GM18505 (cell line): ENCODE measurements around the gene NDE1.
"Not testable (repeated sequence)": the region's sequence is repeated elsewhere in the genome, so short reads cannot be mapped to it uniquely, and the experiment has no call there.

Experiments used
- ATAC-seq: cut with Tn5 transposase; IDR thresholded peaks from one replicate; pipeline ENCODE4 v1.9.1; 2021; ENCODE audit not compliant: unreplicated experiment
- POLR2A ChIP-seq: IDR thresholded peaks from 4 replicates; pipeline ENCODE4 v1.6.1; 2011; ENCODE audit warnings: borderline replicate concordance; ENCODE audit not compliant: insufficient read depth, insufficient read length; ENCODE audit errors: extremely low read depth

NDE1 gene

DNA sequence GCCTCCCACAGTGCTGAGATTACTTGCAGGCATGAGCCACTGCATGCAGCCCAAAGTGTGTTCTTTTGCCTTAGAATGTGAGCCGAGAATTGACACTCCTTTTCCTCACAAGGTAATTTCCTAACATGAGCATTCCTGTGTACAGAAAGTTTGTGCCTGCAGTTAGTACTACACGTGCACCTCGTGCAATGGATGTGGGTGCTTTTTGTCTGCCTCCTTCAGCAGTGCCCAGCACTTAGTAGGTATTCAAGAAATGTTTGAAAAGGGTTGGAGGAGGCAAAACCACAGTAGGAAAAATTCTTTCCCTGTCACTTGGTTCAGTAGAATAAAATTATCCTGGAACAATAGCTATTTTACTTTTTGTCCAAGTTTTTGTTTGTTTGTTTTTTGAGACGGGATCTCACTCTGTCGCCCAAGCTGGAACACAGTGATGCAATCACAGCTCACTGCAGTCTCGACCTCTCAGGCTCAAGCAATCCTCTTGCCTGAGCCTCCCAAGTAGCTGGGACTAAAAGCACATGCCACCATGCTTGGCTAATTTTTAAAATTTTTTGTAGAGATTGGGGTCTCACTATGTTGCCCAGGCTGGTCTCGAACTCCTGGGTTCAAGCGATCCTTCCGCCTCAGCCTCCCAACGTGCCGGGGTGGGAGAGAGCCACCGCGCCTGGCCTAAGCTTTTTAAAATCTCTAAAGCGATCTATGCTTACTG lies 2.4 kb downstream of the NDE1 start:
- ATAC-seq = no peak
- TF ChIP-seq POLR2A = no peak

DNA sequence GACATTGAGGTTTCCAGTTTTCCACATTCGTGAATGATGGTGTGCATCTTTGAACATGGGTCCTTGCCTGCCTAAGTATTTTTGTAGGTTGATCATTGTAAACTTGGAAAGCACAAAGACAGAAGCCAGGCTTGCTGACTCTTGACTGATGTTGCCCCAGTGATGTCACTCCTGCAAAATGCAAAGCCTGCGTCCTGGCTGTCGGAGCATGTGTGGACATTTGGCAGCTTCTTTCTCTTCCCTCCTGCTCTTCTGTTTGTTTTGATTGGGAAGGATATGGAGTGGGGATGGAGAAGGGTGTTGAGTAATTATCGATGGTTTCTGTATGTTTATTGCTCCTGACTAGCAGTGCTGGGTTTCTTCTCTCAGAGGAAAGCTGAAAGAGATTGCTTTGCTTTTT lies 3.2 kb downstream of the NDE1 start:
- ATAC-seq = no peak
- TF ChIP-seq POLR2A = no peak

DNA sequence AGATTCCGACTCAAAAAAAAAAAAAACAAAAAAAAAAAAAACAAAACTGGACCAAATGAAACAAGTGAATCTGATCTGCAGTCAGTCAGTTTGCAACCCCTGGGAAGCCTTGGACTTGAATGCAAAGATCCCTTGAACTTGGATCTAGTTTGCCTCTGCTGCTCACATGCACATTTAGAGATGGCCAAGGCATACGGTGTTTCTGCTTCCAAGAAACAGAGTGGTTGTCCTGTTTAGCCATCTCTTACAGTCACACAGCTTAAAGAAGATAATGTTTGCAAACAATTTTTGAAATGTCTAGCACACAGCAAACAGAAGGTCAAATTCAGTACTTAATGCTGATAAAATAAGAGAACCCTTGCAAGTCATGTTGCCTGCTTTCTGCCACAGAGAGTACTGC lies 4.5 kb downstream of the NDE1 start:
- TF ChIP-seq POLR2A = no peak
- no peak for ATAC-seq

DNA sequence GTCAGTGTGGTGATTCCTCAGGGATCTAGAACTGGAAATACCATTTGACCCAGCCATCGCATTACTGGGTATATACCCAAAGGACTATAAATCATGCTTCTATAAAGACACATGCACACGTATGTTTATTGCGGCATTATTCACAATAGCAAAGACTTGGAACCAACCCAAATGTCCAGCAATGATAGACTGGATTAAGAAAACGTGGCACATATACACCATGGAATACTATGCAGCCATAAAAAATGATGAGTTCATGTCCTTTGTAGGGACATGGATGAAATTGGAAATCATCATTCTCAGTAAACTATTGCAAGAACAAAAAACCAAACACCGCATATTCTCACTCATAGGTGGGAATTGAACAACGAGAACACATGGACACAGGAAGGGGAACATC lies 5.5 kb downstream of the NDE1 start:
- ATAC-seq = not testable (repeated sequence)

DNA sequence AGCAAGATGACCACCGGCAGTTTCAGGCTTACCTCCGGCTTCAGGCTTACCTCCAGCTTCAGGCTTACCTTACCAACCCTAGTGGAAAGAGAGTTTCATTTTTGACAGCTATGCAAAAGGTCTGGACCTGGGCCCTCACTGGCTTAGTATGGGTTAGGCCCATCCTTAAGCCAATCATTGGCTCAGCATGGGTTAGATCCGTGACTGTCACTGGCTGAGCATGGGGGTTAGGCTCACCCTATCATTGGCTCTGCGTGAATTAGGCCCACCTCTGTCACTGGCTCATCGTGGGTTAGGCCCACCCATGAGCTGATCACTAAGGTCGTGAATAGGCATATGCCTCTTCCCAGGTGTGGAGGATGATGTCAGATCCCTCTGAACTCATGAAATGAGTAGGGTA lies 8.1 kb downstream of the NDE1 start:
- TF ChIP-seq POLR2A = no peak
- no peak for ATAC-seq

DNA sequence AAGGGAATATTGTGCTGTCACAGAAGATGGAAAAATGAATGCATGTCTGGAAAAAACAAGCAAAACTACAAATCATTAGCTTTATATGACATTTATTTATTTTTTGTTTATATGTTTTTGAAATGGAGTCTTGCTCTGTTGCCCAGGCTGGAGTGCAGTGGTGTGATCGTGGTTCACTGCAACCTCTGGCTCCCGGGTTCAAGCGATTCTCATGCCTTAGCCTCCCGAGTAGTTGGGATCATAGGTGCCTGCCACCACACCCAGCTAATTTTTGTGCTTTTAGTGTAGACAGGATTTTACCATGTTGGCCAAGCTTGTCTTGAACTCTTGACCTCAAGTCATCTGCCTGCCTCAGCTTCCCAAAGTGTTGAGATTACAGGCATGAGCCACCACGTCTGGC lies 8.5 kb downstream of the NDE1 start:
- TF ChIP-seq POLR2A = no peak
- no peak for ATAC-seq

DNA sequence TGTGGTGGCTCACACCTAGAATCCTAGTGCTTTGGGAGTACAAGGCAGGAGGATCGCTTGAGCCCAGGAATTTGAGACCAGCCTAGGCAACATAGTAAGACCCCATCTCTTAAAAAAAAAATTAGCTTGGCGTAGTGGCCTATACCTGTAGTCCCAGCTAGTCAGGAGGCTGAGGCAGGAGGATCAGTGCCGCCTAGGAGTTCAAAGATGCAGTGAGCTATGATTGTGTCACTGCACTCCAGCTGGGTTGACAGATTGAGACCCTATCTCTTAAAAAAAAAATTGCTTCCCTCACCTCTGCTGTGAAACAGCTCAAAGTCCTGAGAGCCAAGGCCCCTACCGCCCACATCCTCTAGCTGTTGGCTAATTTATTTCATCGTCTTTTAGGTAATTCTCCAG lies 10.2 kb downstream of the NDE1 start:
- TF ChIP-seq POLR2A = no peak
- no peak for ATAC-seq

DNA sequence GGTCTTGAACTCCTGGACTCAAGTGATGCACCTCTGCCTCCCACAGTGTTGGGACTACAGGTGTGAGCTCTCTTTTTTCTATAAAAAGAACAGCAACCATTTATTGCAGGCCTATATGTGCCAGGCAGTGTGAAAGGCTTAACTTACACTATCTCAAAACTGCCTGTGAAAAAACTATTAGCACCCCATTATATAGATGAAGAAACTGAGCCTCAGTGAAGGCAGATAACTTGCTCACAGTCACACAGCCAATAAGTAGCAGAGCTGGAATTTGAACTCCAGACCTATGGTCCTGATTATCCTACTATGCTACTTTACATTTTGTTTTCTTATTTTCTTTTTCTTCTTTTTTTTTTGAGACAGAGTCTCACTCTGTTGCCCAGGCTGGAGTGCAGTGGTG lies 15.1 kb downstream of the NDE1 start:
- no peak for ATAC-seq
- TF ChIP-seq POLR2A = no peak

DNA sequence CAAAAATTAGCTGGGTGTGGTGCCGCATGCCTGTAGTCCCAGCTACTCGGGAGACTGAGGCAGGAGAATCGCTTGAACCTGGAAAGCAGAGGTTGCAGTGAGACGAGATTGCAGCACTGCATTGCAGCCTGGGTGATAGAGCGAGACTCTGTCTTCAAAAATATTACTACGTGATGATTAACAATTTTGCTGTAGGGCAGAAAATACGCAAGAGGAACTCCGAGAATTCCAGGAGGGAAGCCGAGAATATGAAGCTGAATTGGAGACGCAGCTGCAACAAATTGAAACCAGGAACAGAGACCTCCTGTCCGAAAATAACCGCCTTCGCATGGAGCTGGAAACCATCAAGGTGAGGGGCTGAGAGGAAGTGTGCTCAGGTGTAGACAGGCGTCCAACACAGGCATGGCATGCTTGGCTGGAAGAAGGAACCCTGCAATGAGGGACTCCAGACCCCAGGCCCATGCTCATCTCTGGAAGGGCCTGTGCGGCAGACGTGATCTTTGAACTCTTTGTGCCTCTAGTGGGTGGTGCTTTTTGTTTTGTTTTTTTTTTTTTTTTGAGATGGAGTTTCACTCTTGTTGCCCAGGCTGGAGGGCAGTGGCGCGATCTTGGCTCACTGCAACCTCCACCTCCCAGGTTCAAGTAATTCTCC lies 17.2 kb downstream of the NDE1 start:
- TF ChIP-seq POLR2A = no peak
- ATAC-seq = no peak

DNA sequence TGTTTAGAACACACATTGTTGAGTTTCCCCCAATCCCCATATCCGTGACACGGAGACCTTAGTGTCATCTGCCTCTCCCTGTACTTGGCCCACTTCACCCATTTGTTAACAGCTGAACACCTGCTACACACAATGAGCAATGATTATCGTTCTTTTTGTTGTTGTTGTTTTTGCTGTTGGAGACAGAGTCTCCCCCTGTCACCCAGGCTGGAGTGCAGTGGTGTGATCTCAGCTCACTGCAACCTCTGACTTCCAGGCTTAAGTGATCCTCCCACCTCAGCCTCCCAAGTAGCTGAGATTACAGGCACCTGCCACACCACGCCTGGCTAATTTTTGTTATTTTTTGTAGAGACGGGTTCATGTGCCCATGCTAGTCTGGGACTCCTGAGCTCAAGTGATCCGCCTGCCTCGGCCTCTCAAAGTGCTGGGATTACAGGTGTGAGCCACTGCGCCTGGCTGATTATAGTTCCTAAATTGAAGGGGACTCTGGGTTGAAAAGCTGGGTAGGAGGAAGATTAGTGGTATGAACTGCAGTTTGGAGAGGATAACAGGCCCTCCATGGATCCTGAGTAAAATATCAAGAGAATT lies 21.6 kb downstream of the NDE1 start:
- no peak for TF ChIP-seq POLR2A
- no peak for ATAC-seq

DNA sequence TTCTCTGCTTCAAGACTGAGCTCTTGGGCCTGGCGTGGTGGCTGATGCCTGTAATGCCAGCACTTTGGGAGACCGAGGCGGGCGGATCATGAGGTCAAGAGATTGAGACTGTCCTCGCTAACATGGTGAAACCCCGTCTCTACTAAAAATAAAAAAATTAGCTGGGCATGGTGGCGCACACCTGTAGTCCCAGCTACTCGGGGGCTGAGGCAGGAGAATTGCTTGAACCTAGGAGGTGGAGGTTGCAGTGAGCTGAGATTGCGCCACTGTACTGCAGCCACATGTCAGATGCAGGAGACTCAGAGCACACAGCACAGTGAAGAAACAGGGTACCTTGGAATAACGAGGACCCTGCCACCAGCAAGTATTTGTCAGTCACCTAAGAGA lies 22.1 kb downstream of the NDE1 start:
- ATAC-seq = not testable (repeated sequence)

DNA sequence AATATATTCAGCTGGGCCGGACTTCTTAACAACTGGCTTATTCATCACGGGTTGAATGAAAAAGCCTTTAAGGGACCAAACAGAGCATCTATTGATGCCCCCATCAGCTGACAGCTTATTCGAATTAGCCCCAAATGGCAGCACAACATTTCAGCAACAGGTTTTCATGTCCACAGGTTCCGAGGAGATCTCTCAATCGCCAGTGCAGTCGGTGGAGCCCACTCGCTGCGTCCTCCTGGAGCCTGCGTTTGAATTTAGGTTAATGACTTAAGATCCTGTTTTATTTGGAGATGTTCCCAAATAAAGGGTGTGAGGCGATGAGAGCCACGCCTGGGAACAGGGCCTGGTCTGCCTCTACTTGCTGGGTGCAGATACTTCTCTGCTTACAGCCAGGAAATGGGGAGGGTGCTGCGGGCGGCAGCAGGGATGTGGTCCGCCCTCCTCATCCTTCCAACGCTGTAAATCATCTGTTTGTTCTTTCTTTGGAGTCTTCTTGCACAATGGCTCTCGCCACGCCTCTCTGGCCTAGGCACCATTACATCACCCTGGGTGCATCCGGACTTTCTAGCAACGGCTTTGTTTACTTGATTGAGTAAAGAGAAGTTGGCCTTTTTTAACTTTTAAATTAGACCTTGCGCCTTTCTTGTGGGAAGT lies 22.6 kb downstream of the NDE1 start:
- no peak for TF ChIP-seq POLR2A
- no peak for ATAC-seq

DNA sequence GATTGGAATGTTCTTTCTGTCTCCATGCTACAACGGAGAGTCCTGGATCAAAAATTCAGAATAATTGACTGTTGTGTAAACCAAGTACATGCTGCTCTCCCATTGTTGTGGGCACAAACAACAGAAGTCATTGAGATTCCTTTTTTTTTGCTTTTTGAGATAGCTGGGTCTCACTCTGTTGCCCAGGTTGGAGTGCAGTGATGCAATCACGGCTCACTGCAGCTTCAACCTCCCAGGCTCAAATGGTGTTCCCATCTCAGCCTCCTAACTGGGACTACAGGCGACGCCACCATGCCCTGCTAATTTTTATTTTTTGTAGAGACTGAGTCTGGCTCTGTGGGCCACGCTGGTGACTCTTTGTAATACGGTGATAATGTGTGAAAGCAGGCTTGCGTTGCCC lies 24.5 kb downstream of the NDE1 start:
- no peak for TF ChIP-seq POLR2A
- no peak for ATAC-seq

DNA sequence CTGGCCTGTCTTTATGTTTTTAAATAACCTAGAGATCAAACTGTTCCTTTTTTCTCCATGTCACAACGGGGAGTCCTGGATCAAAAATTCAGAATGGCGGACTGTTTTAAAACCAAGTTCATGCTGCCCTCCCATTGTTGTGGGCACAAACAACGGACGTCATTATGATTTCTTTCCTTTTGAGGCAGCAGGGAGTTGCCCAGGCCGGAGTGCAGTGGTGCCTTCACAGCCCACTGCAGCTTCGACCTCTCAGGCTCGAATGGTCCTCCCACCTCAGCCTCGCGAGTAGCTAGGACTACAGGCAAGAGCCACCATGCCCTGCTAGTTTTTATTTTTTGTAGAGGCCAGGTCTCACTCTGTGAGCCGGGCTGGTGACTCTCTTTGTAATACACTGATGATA lies 26.5 kb downstream of the NDE1 start:
- ATAC-seq = no peak
- TF ChIP-seq POLR2A = no peak
